DOHH2 (cell line): ENCODE data around the gene CPHXL.

Source experiments
- H3F3A ChIP-seq: fragments of 200-600 bp; sonication (generic), shearing (Covaris generic); 2 replicates; pipeline ENCODE4 v1.6.0; 2016; ENCODE audit warnings: antibody characterized with exemption, mild to moderate bottlenecking; ENCODE audit not compliant: control insufficient read depth, insufficient read depth
- H3K27ac ChIP-seq: fragments of 200-600 bp; sonication (generic); 2 replicates; pipeline ENCODE4 v1.5.1; 2014; ENCODE audit warnings: low read depth, mild to moderate bottlenecking, low read length, moderate library complexity
- H3K27me3 ChIP-seq: fragments of 200-600 bp; sonication (generic); 2 replicates; pipeline ENCODE4 v1.6.1; 2014; ENCODE audit warnings: mild to moderate bottlenecking, low read length, mixed read lengths; ENCODE audit not compliant: control insufficient read depth
- H3K36me3 ChIP-seq: fragments of 200-600 bp; sonication (generic); 2 replicates; pipeline ENCODE4 v1.6.1; 2014; ENCODE audit warnings: mild to moderate bottlenecking, low read length, moderate library complexity, mixed read lengths; ENCODE audit not compliant: control insufficient read depth
- H3K4me1 ChIP-seq: fragments of 200-600 bp; sonication (generic); 2 replicates; pipeline ENCODE4 v1.6.1; 2014; ENCODE audit warnings: mild to moderate bottlenecking, low read length, mixed read lengths; ENCODE audit not compliant: control insufficient read depth
- H3K4me2 ChIP-seq: fragments of 200-600 bp; sonication (generic); 2 replicates; pipeline ENCODE4 v1.6.0; 2014; ENCODE audit warnings: mild to moderate bottlenecking, low read length, moderate library complexity
- H3K4me3 ChIP-seq: fragments of 200-600 bp; sonication (generic); 2 replicates; pipeline ENCODE4 v1.5.1; 2014; ENCODE audit warnings: mild to moderate bottlenecking, low read length, mixed read lengths
- H3K79me2 ChIP-seq: fragments of 200-600 bp; sonication (generic); 2 replicates; pipeline ENCODE4 v1.6.1; 2014; ENCODE audit warnings: mild to moderate bottlenecking, low read length, mixed read lengths; ENCODE audit not compliant: control insufficient read depth
- H3K9me2 ChIP-seq: fragments of 200-600 bp; sonication (generic); replicated peaks from 2 replicates; pipeline ENCODE4 v1.6.1; 2014; ENCODE audit warnings: mild to moderate bottlenecking, low read length, mixed read lengths; ENCODE audit not compliant: control insufficient read depth
- H3K9me3 ChIP-seq: fragments of 200-600 bp; sonication (generic); 2 replicates; pipeline ENCODE4 v1.6.1; 2014; ENCODE audit warnings: antibody characterized with exemption, low read length, mixed read lengths; ENCODE audit not compliant: control insufficient read depth, insufficient read depth
- H4K20me1 ChIP-seq: fragments of 200-600 bp; sonication (generic); 2 replicates; pipeline ENCODE4 v1.6.0; 2014; ENCODE audit warnings: low read depth, mild to moderate bottlenecking, antibody characterized with exemption, low read length, moderate library complexity; ENCODE audit not compliant: control insufficient read depth, insufficient read depth
- EZH2phosphoT487 ChIP-seq: fragments of 200-600 bp; sonication (generic); IDR thresholded peaks from 2 replicates; pipeline ENCODE4 v1.6.1; 2017; ENCODE audit warnings: borderline replicate concordance, mild to moderate bottlenecking, antibody characterized with exemption, low read length, moderate library complexity, mixed read lengths
- TF ChIP-seq, protein P1 (sequence below): fragments of 200-600 bp; sonication (generic); IDR thresholded peaks from one replicate; pipeline ENCODE4 v1.5.1; 2014; ENCODE audit warnings: antibody characterized with exemption, mild to moderate bottlenecking, low read depth, low read length; ENCODE audit not compliant: poor library complexity, severe bottlenecking

Gene CPHXL

GRCh38 chr16:75732871-75733270 is 6.6 kb upstream of the CPHXL start:
- Histone ChIP-seq H3F3A (no peaks in the 10 kb centered on the region), H4K20me1 (no peaks in the 10 kb centered on the region), H3K27ac (no peak overlapping the region), H3K4me1 (no peaks in the 10 kb centered on the region), H3K9me3 (no peaks in the 10 kb centered on the region), H3K36me3 (no peaks in the 10 kb centered on the region), H3K27me3 (no peaks in the 10 kb centered on the region), H3K4me2 (no peak overlapping the region), H3K79me2 (no peaks in the 10 kb centered on the region), H3K9me2 (no peaks in the 10 kb centered on the region), H3K4me3 (no peak overlapping the region)
- TF ChIP-seq EZH2phosphoT487, result no peak
- TF ChIP-seq, protein P1, sequence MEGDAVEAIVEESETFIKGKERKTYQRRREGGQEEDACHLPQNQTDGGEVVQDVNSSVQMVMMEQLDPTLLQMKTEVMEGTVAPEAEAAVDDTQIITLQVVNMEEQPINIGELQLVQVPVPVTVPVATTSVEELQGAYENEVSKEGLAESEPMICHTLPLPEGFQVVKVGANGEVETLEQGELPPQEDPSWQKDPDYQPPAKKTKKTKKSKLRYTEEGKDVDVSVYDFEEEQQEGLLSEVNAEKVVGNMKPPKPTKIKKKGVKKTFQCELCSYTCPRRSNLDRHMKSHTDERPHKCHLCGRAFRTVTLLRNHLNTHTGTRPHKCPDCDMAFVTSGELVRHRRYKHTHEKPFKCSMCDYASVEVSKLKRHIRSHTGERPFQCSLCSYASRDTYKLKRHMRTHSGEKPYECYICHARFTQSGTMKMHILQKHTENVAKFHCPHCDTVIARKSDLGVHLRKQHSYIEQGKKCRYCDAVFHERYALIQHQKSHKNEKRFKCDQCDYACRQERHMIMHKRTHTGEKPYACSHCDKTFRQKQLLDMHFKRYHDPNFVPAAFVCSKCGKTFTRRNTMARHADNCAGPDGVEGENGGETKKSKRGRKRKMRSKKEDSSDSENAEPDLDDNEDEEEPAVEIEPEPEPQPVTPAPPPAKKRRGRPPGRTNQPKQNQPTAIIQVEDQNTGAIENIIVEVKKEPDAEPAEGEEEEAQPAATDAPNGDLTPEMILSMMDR, result no peak

- H4K20me1 ChIP-seq, result no peaks in the 10 kb centered on the region
- no peaks in the 10 kb centered on the region for H3K79me2 ChIP-seq
- no peaks in the 10 kb centered on the region for H3F3A ChIP-seq
- H3K4me3 ChIP-seq, result no peak overlapping the region
- TF ChIP-seq, protein P1, result no peak
- no peak for TF ChIP-seq EZH2phosphoT487
- H3K9me2 ChIP-seq, result no peaks in the 10 kb centered on the region
- H3K4me2 ChIP-seq, result no peak overlapping the region
- no peaks in the 10 kb centered on the region for H3K36me3 ChIP-seq
- no peak overlapping the region for H3K27ac ChIP-seq
- no peaks in the 10 kb centered on the region for H3K27me3 ChIP-seq
- H3K4me1 ChIP-seq, result no peaks in the 10 kb centered on the region
- no peaks in the 10 kb centered on the region for H3K9me3 ChIP-seq
Observed at GRCh38 chr16:75727221-75727620, 931 bp upstream of the CPHXL start.

GRCh38 chr16:75718452-75718851 is 7.8 kb downstream of the CPHXL start:
- Histone ChIP-seq H3K36me3 (no peaks in the 10 kb centered on the region), H3K79me2 (no peaks in the 10 kb centered on the region), H4K20me1 (no peaks in the 10 kb centered on the region), H3F3A (no peaks in the 10 kb centered on the region), H3K9me3 (no peaks in the 10 kb centered on the region), H3K4me1 (no peaks in the 10 kb centered on the region), H3K27me3 (0 out of 2 replicates have a peak, but pooled peaks cover 3% of the 10 kb centered on the region), H3K9me2 (no peaks in the 10 kb centered on the region), H3K4me3 (no peak overlapping the region), H3K27ac (no peak overlapping the region), H3K4me2 (no peak overlapping the region)
- no peak for TF ChIP-seq EZH2phosphoT487
- TF ChIP-seq, protein P1, result no peak

GRCh38 chr16:75714661-75715060 is 11.6 kb downstream of the CPHXL start:
- H3K9me3 ChIP-seq, result peaks cover 19% of the 10 kb centered on the region
- no peak overlapping the region for H3K27ac ChIP-seq
- no peaks in the 10 kb centered on the region for H3K9me2 ChIP-seq
- no peaks in the 10 kb centered on the region for H3K4me1 ChIP-seq
- H3K4me2 ChIP-seq, result no peak overlapping the region
- H3K79me2 ChIP-seq, result no peaks in the 10 kb centered on the region
- H3F3A ChIP-seq, result no peaks in the 10 kb centered on the region
- H3K27me3 ChIP-seq, result 0 out of 2 replicates have a peak, but pooled peaks cover 3% of the 10 kb centered on the region
- no peaks in the 10 kb centered on the region for H4K20me1 ChIP-seq
- H3K4me3 ChIP-seq, result no peak overlapping the region
- H3K36me3 ChIP-seq, result no peaks in the 10 kb centered on the region
- TF ChIP-seq, protein P1, result no peak
